DOHH2 (cell line): Measurements from ENCODE around the gene TANC1.

ENCODE experiments used
- CTCF ChIP-seq: fragments of 200-600 bp; sonication (generic); IDR thresholded peaks from one replicate; pipeline ENCODE4 v1.5.1; 2014; ENCODE audit warnings: antibody characterized with exemption, mild to moderate bottlenecking, low read depth, low read length; ENCODE audit not compliant: poor library complexity, severe bottlenecking
- EZH2phosphoT487 ChIP-seq: fragments of 200-600 bp; sonication (generic); IDR thresholded peaks from 2 replicates; pipeline ENCODE4 v1.6.1; 2017; ENCODE audit warnings: borderline replicate concordance, mild to moderate bottlenecking, antibody characterized with exemption, low read length, moderate library complexity, mixed read lengths

DNA sequence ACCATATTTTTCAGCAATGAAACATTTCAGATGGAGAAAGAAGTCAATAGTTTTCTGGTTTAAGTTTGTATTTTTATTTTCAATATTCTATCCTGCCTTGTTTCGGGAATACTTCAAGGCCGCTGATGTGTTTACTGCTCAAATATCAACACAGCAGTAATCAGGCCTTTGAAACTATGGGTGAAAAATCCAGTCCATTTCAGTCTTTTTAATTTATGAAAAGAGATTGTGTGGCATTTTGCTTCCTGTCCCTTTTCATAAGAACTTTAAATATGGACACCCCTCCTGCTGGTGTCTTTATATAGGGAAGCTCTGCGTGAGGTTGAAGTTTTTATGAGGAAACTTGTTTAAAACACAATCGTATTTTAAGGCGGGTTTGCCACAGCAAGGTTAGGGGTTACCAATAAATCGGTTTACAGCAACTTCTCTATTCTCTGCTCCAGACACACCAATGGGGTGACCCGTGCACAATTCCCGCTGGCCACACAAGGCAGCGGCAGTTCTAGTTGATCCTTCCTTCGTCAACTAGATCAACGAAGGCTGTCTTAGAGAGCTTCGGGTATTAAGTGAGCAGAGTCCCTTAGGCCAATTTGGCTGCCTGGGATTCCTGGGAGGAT, 1.2 kb upstream of the TANC1 start:
- TF ChIP-seq CTCF (no peak), EZH2phosphoT487 (no peak)
